GM12801 (cell line): ENCODE results near the gene COL24A1.

Experiments used
- CTCF ChIP-seq: IDR thresholded peaks from one replicate; pipeline ENCODE4 v1.5.1; 2011; ENCODE audit warnings: control low read depth; ENCODE audit not compliant: insufficient read length; ENCODE audit errors: extremely low read depth

Gene COL24A1

GRCh38 chr1:85683292-85684025, 473.1 kb downstream of the COL24A1 start:
- no peak for TF ChIP-seq CTCF

GRCh38 chr1:85681087-85681486, 475.5 kb downstream of the COL24A1 start:
- no peak for TF ChIP-seq CTCF
